ENCODE measurements around the gene PCDH17. TPM values are rescaled to one million over a fixed set of nuclear protein-coding genes. Genes with fewer than 3 reads are reported as not detected.

Gene PCDH17
- total and polyA plus RNA-seq, 10 donors: 2.7 to 240 (median 178) TPM

GRCh38 chr13:57704031-57704430, 72.5 kb downstream of the PCDH17 start:
- WGBS, 5 donors: 82 to 92% (median 90%) methylated on average over 2 of the region's 2 CpGs
- TF ChIP-seq CTCF (IDR thresholded peaks at IDR 0.05 in 8 of 11, conservative IDR thresholded peaks at IDR 0.05 in 3 of 11) (no peak), POLR2AphosphoS5 (IDR thresholded peaks at IDR 0.05) (no peak), POLR2A (IDR thresholded peaks at IDR 0.05) (no peak)
- peaks cover 0 to 4% (median 0%) of the 10 kb centered on the region in 6 donors for H3K4me1 ChIP-seq

GRCh38 chr13:57716295-57716694, 84.8 kb downstream of the PCDH17 start:
- Histone ChIP-seq H3K36me3 (no peaks in the 10 kb centered on the region), H3K4me1 (peaks cover 0 to 9% (median 0%) of the 10 kb centered on the region in 6 donors), H3K4me3 (no peak overlapping the region), H3K27me3 (replicated peaks in 1 of 7) (no peaks in the 10 kb centered on the region), H3K9me3 (no peaks in the 10 kb centered on the region), H3K27ac (no peak overlapping the region)
- no peak for DNase-seq
- WGBS, 5 donors: 69 to 83% (median 72%) methylated on average over 3 of the region's 3 CpGs
- TF ChIP-seq POLR2A (IDR thresholded peaks at IDR 0.05): no peak
- no peak for TF ChIP-seq CTCF (IDR thresholded peaks at IDR 0.05 in 8 of 11, conservative IDR thresholded peaks at IDR 0.05 in 3 of 11)
- no peak for TF ChIP-seq POLR2AphosphoS5 (IDR thresholded peaks at IDR 0.05)
- intact Hi-C loops (cut with DNase I; ENCODE audit: low total_unique reads): no loop called here

More at GRCh38 chr13:57704031-57704430, 72.5 kb downstream of the PCDH17 start:
- DNase-seq: no peak
- Histone ChIP-seq H3K9me3 (peaks cover 0 to 6% (median 0%) of the 10 kb centered on the region in 8 donors), H3K27me3 (replicated peaks in 1 of 7) (no peaks in the 10 kb centered on the region), H3K36me3 (no peaks in the 10 kb centered on the region), H3K27ac (no peak overlapping the region), H3K4me3 (no peak overlapping the region)
- intact Hi-C loops (cut with DNase I; ENCODE audit: low total_unique reads): no loop called here

GRCh38 chr13:57724486-57725272, 93.1 kb downstream of the PCDH17 start:
- TF ChIP-seq POLR2AphosphoS5 (IDR thresholded peaks at IDR 0.05): peak in 2 of 3 donors; percentile 37 to 41
- TF ChIP-seq CTCF (IDR thresholded peaks at IDR 0.05 in 8 of 11, conservative IDR thresholded peaks at IDR 0.05 in 3 of 11): no peak
- Histone ChIP-seq H3K27ac (no peak overlapping the region), H3K27me3 (replicated peaks in 1 of 7) (no peaks in the 10 kb centered on the region), H3K4me3 (no peak overlapping the region), H3K9me3 (peaks cover 0 to 3% (median 0%) of the 10 kb centered on the region in 8 donors), H3K36me3 (peaks cover 0 to 8% (median 5%) of the 10 kb centered on the region in 6 donors), H3K4me1 (no peaks in the 10 kb centered on the region)
- WGBS, 5 donors: 62 to 70% (median 69%) methylated on average over 12 of the region's 12 CpGs
- no peak for DNase-seq
- intact Hi-C loops (cut with DNase I; ENCODE audit: low total_unique reads): no loop called here

- no peak for DNase-seq
- H3K4me3 ChIP-seq: no peak overlapping the region
- no peak overlapping the region for H3K27ac ChIP-seq
- no peak for TF ChIP-seq POLR2A (IDR thresholded peaks at IDR 0.05)
- peak in 1 of 3 donors; percentile 14 for TF ChIP-seq POLR2AphosphoS5 (IDR thresholded peaks at IDR 0.05)
- TF ChIP-seq CTCF (IDR thresholded peaks at IDR 0.05 in 8 of 11, conservative IDR thresholded peaks at IDR 0.05 in 3 of 11): no peak
- peaks cover 0 to 8% (median 5%) of the 10 kb centered on the region in 6 donors for H3K36me3 ChIP-seq
- H3K9me3 ChIP-seq: peaks cover 0 to 3% (median 0%) of the 10 kb centered on the region in 8 donors
- intact Hi-C loops (cut with DNase I; ENCODE audit: low total_unique reads): no loop called here
- H3K27me3 ChIP-seq (replicated peaks in 1 of 7): no peaks in the 10 kb centered on the region
- WGBS, 5 donors: 64 to 76% (median 71%) methylated on average over 2 of the region's 2 CpGs
- no peaks in the 10 kb centered on the region for H3K4me1 ChIP-seq
Measured at GRCh38 chr13:57725480-57725879, 93.9 kb downstream of the PCDH17 start.

Measured in spleen (tissue), 11 donors.